AG04450 (cell line): Measurements from ENCODE around the gene STMN1. TPM values are rescaled to one million over a fixed set of nuclear protein-coding genes. Genes with fewer than 3 reads are reported as not detected.

Experiments used
- CTCF ChIA-PET: fragments of 300-600, 350-600 bp; formaldehyde crosslinking; extraction: SDS; loops from one replicate; lab custom pipeline; 2022; ENCODE audit warnings: antibody characterized with exemption, inconsistent platforms; lab: Charles Lee
- POLR2A ChIA-PET: fragments of 350-600 bp; formaldehyde crosslinking; extraction: SDS; loops from one replicate; lab custom pipeline; 2021; ENCODE audit warnings: antibody characterized with exemption, inconsistent platforms; lab: Yijun Ruan, JAX
- DNase-seq: peaks from one replicate; pipeline ENCODE4 v3.0.0-alpha.2; 2011; ENCODE audit warnings: low read depth, low spot score
- H3K27ac ChIP-seq: one replicate; pipeline ENCODE4 v1.5.1; 2012; ENCODE audit warnings: low read depth, low read length, control low read depth
- H3K27me3 ChIP-seq: one replicate; pipeline ENCODE4 v1.6.0; 2012; ENCODE audit warnings: low read length; ENCODE audit not compliant: control insufficient read depth, insufficient read depth
- H3K4me3 ChIP-seq: 2 replicates; pipeline ENCODE4 v1.5.1; 2011; ENCODE audit warnings: mild to moderate bottlenecking, low read depth, low read length, control low read depth
- H3K9me3 ChIP-seq: 2 replicates; pipeline ENCODE4 v1.5.1; 2012; ENCODE audit warnings: low read length; ENCODE audit not compliant: control insufficient read depth, insufficient read depth
- polyA plus RNA-seq: library from polyadenylated mRNA; depleted of rRNA; stranded (reverse); fragments of >200 nt; gene quantifications from 2 replicates; pipeline ENCODE4 v1.2.3, GENCODE V29; 2011
- TF ChIP-seq, protein P1 (sequence below): IDR thresholded peaks from 2 replicates; pipeline ENCODE4 v1.5.1; 2011; ENCODE audit warnings: low read depth, low read length, control low read depth, inconsistent platforms

STMN1 gene
- polyA plus RNA-seq, 1 experiment = 176 TPM

DNA sequence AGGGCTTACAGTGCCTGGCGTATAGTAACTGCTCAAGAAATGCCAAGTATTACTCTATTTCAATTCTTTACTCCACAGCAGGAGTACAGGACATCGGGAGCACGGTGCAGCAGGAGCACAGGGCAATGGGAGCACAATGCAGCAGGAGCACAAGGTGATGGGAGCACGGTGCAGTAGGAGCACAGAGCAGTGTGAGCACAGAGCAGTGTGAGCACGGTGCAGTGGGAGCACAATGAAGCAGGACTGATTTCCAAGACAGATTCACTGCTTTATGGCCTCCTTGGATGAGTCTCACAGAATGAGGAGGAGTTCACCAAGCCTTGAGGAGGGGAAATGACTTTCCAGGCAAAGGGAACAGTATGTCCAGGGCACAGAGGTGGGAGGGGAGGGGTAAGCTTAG is 25.7 kb downstream of the STMN1 start:
- peaks cover 3% of the 10 kb centered on the region for H3K27me3 ChIP-seq
- H3K9me3 ChIP-seq = no peaks in the 10 kb centered on the region
- TF ChIP-seq, protein P1, sequence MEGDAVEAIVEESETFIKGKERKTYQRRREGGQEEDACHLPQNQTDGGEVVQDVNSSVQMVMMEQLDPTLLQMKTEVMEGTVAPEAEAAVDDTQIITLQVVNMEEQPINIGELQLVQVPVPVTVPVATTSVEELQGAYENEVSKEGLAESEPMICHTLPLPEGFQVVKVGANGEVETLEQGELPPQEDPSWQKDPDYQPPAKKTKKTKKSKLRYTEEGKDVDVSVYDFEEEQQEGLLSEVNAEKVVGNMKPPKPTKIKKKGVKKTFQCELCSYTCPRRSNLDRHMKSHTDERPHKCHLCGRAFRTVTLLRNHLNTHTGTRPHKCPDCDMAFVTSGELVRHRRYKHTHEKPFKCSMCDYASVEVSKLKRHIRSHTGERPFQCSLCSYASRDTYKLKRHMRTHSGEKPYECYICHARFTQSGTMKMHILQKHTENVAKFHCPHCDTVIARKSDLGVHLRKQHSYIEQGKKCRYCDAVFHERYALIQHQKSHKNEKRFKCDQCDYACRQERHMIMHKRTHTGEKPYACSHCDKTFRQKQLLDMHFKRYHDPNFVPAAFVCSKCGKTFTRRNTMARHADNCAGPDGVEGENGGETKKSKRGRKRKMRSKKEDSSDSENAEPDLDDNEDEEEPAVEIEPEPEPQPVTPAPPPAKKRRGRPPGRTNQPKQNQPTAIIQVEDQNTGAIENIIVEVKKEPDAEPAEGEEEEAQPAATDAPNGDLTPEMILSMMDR = no peak
- POLR2A ChIA-PET = no interaction called here
- CTCF ChIA-PET = no interaction called here
- H3K4me3 ChIP-seq = no peak overlapping the region
- no peak overlapping the region for H3K27ac ChIP-seq
- DNase-seq = no peak

GRCh38 chr1:25879675-25880074 is 26.5 kb downstream of the STMN1 start:
- DNase-seq = no peak
- POLR2A ChIA-PET = no interaction called here

DNA sequence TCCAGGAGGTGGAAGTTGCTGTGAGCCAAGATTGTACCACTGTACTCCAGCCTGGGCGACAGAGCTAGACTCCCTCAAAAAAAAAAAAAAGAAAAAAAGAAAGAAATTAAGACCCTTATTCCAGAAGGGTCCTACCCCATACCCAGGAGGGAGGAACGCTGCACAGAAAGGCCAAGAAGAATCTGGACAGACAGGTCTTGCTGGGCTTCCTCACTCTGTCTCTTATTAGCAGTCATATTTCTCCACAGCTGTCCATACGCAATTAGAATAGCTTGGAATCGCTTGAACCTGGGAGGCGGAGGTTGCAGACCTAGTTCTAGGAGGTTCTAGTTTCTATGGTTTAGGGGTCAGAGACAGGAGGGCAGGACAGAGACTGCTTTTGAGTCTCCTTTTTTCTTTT is 27.5 kb downstream of the STMN1 start:
- no peak overlapping the region for H3K27ac ChIP-seq
- H3K27me3 ChIP-seq = peaks cover 3% of the 10 kb centered on the region
- ChIA-PET POLR2A (no interaction called here), CTCF (interaction anchor here (0.6 kb wide), 2 partner anchors 16 to 102 kb away, joined by 3 to 4 read pairs; no protein-coding TSS in a partner anchor)
- TF ChIP-seq, protein P1 = no peak
- no peak overlapping the region for H3K4me3 ChIP-seq
- no peaks in the 10 kb centered on the region for H3K9me3 ChIP-seq
- DNase-seq = no peak

More at GRCh38 chr1:25879675-25880074, 26.5 kb downstream of the STMN1 start:
- H3K27ac ChIP-seq = no peak overlapping the region
- peaks cover 3% of the 10 kb centered on the region for H3K27me3 ChIP-seq
- CTCF ChIA-PET = no interaction called here
- H3K4me3 ChIP-seq = no peak overlapping the region
- H3K9me3 ChIP-seq = no peaks in the 10 kb centered on the region
- TF ChIP-seq, protein P1 = no peak

- ChIA-PET POLR2A (no interaction called here), CTCF (no interaction called here)
- peaks cover 3% of the 10 kb centered on the region for H3K27me3 ChIP-seq
- H3K27ac ChIP-seq = no peak overlapping the region
- DNase-seq = no peak
- H3K9me3 ChIP-seq = no peaks in the 10 kb centered on the region
- TF ChIP-seq, protein P1 = no peak
- H3K4me3 ChIP-seq = no peak overlapping the region
These were observed 29.1 kb downstream of the STMN1 start for GRCh38 chr1:25877155-25877554.

GRCh38 chr1:25876693-25877077 is 29.5 kb downstream of the STMN1 start:
- no peak for DNase-seq
- TF ChIP-seq, protein P1 = no peak
- Histone ChIP-seq H3K27ac (no peak overlapping the region), H3K27me3 (peaks cover 3% of the 10 kb centered on the region), H3K9me3 (no peaks in the 10 kb centered on the region), H3K4me3 (no peak overlapping the region)
- ChIA-PET POLR2A (no interaction called here), CTCF (interaction anchor here (0.7 kb wide), 1 partner anchor 131 kb away, joined by 3 read pairs; no protein-coding TSS in a partner anchor)
